ENCODE results near the gene PDE3B. TPM values are rescaled to one million over a fixed set of nuclear protein-coding genes. Genes with fewer than 3 reads are reported as not detected.

The PDE3B gene
- total and polyA plus RNA-seq, 2 of the 4 experiments (the other 2 are of a cell fraction) = 0.21 to 1.3 TPM

DNA sequence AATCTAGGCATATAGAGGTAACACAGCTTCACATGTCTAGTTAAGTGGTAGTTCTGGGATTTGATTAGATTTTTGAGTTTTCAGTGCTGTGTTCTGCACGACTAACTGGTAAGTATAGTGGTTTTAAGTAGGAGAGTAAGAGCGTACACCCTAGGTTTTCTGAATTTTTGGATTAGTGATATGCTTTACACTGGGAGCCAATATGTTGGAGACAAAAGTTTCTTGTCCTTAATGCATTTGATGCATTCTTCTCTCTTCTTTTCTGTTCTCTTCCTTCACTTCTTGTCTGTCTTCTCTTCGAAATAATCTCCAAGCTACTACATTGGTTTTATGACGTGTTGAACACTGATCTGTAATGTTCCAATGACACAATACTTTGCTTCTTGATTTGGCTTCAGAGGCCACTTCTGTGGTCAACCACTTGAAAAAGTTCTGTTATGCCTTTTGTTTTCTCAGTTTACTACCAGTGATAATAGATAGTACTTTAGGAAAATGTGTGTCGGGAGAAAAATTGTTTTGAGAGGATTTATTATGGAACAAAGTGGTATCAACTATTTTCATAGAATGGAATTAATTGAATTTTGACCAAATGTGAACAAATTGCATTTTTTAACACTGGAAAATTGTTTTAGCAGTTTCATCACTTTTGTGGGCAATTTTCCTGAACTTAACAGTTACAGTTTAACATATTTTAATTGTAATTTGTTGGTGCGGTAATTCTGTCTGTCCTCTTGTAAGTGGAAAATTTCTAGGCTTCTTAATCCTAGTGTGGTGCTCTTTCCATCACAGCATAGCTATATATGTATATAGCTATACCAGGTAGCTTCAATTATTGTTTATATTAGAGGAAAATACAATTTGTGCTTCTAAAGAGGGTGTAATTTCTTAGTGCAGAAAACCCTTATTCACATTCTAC is 2.6 kb downstream of the PDE3B start (continued):
- TF ChIP-seq MAZ (IDR thresholded peaks at IDR 0.05; ENCODE audit: borderline replicate concordance, low read depth, low read length) = no peak

DNA sequence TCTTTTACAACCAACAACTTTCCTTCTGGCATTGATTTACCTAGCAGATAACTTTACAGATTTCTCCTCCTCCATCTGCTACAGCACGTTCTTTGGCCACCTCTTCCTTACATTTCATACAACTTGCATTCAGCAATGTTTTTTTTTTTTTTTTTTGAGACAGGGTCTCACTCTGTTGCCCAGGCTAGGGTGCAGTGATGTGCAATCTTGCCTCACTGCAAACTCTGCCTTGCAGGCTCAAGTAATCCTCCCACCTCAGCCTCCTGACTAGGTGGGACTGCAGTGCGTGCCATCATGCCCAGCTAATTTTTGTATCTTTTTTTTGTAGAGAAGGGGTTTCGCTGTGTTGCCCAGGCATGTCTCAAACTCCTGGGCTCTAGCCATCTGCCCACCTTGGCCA is 6.5 kb downstream of the PDE3B start:
- dilution Hi-C loops (cut with HindIII; ENCODE audit: low sequenced_read_pairs, unreplicated experiment) (no loop called here), intact Hi-C loops (cut with micrococcal nuclease) (no loop called here), in situ Hi-C loops (cut with MboI; ENCODE audit: low sequenced_read_pairs) (no loop called here)
- TF ChIP-seq BHLHE40 (IDR thresholded peaks at IDR 0.05; ENCODE audit: low read depth, low read length) (no peak), RAD21 (IDR thresholded peaks at IDR 0.05; ENCODE audit: low read length) (no peak), SMC3 (IDR thresholded peaks at IDR 0.05; ENCODE audit: low read depth, low read length) (no peak), MXI1 (IDR thresholded peaks at IDR 0.05; ENCODE audit: borderline replicate concordance, low read depth, low read length) (no peak), RCOR1 (IDR thresholded peaks at IDR 0.05; ENCODE audit: insufficient replicate concordance, low read length) (no peak), MAZ (IDR thresholded peaks at IDR 0.05; ENCODE audit: borderline replicate concordance, low read depth, low read length) (no peak), RFX5 (IDR thresholded peaks at IDR 0.05; ENCODE audit: low read depth, low read length) (no peak), USF2 (IDR thresholded peaks at IDR 0.05; ENCODE audit: low read depth, low read length) (no peak), CEBPB (IDR thresholded peaks at IDR 0.05; ENCODE audit: low read depth, low read length) (no peak), NFE2L2 (IDR thresholded peaks at IDR 0.05; ENCODE audit: low read depth, low read length) (no peak)
- Histone ChIP-seq H3K4me3 (ENCODE audit: insufficient read depth, low read depth, low read length) (no peak overlapping the region), H3K4me1 (ENCODE audit: control insufficient read depth, insufficient read depth, low read length) (no peaks in the 10 kb centered on the region), H2BK5ac (ENCODE audit: low read depth, low read length, poor library complexity, severe bottlenecking) (no peak overlapping the region), H3K27me3 (ENCODE audit: control insufficient read depth, insufficient read depth, low read length) (no peaks in the 10 kb centered on the region; the same call in 1 of the 2 replicates), H3K4ac (ENCODE audit: low read depth, low read length) (no peak overlapping the region), H3K18ac (ENCODE audit: low read depth, low read length) (no peak overlapping the region), H4K20me1 (ENCODE audit: insufficient read depth, low read length) (no peaks in the 10 kb centered on the region), H3K9ac (ENCODE audit: low read depth, low read length) (no peak overlapping the region), H3K4me2 (ENCODE audit: low read depth, low read length) (no peak overlapping the region), H2AK9ac (replicated peaks; ENCODE audit: low read depth, low read length, poor library complexity) (no peak overlapping the region), H4K8ac (ENCODE audit: low read depth in 2 of 2, low read length in 2 of 2) (no peak overlapping the region), H2AFZ (replicated peaks; ENCODE audit: low read length, poor library complexity) (no peak overlapping the region), H2BK15ac (ENCODE audit: low read depth, low read length) (no peak overlapping the region), H3K56ac (ENCODE audit: extremely low read depth, insufficient read depth, low read length) (no peak overlapping the region), H4K91ac (ENCODE audit: insufficient read depth, low read depth, low read length) (no peak overlapping the region), H3K9me1 (ENCODE audit: insufficient read depth, low read length) (no peaks in the 10 kb centered on the region), H3K79me1 (ENCODE audit: low read depth in 1 of 2, low read length in 2 of 2) (no peaks in the 10 kb centered on the region), H3K27ac (ENCODE audit: insufficient read depth, low read length) (no peak overlapping the region), H4K5ac (ENCODE audit: low read depth, low read length) (no peak overlapping the region), H3K9me3 (ENCODE audit: control insufficient read depth, insufficient read depth, low read length) (no peaks in the 10 kb centered on the region), H2AK5ac (ENCODE audit: low read depth, low read length) (no peak overlapping the region), H3K23ac (ENCODE audit: low read depth, low read length) (no peak overlapping the region), H2BK120ac (ENCODE audit: low read depth, low read length) (no peak overlapping the region), H3K14ac (replicated peaks; ENCODE audit: low read depth, low read length) (no peak overlapping the region), H2BK20ac (ENCODE audit: low read depth, low read length) (no peak overlapping the region), H3K36me3 (ENCODE audit: control insufficient read depth, insufficient read depth, low read length) (no peaks in the 10 kb centered on the region)
- CTCF ChIA-PET = no interaction called here
- DNase-seq (no peak), ATAC-seq (ENCODE audit: low read depth) (no peak)
- no TSS peak for BruUV-seq (replicated peaks)
- WGBS, 2 experiments (ENCODE audit: extremely low coverage in 2 of 2, insufficient read length in 1 of 2) = 80% methylated on average over 1 of the region's 3 CpGs; no CpG with 5 or more reads in 1 of the 2 experiments
- POLR2A ChIA-PET (ENCODE audit: unreplicated experiment) = no interaction called here

Data from IMR-90 (cell line).